NCI-H2196 (cell line): ENCODE data around the gene TICAM2.

Experiments used
- DNase-seq: peaks from one replicate; lab custom pipeline; 2025; ENCODE audit not compliant: unreplicated experiment; lab: John Stamatoyannopoulos, UW

The TICAM2 gene

DNA sequence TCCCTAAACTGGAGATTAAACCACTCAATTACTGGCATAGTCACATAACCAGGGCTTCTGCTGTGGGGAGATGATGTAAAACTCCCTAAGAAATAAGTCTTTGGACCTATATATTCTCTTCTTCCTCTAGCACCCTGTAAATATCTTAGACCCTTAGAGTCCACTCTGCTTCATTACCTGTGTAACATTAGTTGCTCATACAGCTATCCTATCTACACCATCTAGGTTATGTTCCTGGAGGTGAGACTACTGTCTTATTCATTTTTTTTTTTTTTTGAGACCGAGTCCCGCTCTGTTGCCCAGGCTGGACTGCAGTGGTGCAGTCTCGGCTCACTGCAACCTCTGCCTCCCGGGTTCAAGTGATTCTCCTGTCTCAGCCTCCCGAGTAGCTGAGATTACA, 9.6 kb upstream of the TICAM2 start:
- DNase-seq: no peak

DNA sequence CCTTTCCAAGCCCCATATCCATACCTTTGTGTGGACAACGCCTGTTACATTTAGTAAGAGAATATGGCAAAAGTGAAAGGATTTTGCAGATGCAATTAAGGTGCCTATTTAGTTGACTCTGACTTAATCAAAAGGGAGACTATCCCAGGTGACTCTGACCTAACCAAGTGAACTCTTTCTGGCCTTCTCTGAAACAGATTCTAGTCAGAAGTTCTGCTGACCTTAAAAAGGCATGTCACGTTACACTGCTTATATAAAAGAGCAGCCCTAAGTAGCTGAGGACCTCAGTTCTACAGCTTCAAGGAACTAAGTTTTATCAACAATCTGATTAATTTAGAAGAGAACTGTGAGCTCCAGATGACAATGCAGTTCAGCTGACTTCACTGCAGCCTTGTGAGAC, 5.7 kb upstream of the TICAM2 start:
- DNase-seq: no peak

DNA sequence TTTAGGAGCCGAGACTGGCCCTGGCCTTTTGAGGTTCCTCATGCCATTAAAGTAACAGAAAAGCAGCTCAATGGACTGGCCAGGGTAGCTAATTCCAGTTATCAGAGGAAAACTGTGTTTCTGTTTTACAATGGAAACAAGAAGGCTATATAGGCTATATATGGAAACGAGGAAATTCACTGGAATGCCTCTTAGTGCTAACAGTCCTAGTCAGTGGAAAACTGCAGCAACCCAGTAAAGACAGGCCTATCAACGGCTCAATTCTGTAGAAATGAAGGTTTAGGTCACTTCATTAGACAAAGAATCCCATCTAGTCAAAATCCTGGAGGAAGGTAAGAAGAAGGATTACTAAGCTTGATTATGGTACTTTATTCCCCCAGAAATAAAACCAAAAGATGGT, 3.2 kb upstream of the TICAM2 start:
- no peak for DNase-seq

DNA sequence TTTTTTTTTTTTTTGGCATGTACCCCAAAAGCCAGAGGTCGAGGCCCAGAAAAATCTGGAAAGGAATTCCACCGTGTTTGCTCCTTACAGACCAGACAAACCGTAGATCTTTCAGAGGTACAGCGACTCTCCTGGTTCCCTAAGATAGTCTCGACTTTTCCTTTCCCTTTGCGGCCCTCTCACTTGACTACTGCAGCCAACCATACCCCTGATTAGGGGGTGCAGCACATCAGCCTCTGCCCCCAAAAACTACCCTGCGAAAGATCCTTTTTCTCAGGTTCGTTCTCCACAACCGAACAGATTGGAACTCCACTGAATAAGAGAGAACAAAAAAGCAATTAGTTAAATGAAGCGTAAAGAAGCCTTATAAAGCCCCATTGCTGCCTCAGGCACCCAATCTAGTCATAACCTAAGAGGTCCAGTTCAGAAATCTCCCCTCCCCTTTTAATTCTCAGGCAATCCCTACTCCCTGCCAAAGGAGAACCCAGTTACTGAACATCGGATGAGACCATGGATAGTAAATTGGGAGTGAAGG, 379 bp upstream of the TICAM2 start:
- no peak for DNase-seq

DNA sequence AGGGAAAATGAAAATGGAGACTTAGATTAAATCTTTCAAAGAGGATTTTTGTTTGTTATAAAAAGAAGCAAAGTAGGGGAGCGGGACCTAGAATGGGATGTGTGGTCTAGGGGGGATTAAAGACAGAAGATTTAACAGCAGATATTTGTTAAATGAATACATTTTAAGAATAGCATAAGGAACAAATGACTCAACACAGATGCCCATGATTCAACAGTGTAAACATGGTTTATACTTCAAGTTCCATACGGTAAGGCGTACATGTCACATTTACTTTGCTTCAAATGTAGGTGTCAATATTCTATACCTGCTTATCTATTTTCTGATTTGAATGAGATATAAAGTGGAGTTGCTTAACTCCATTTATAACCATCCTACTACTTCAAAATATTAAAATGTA, 1.5 kb downstream of the TICAM2 start:
- DNase-seq: no peak

DNA sequence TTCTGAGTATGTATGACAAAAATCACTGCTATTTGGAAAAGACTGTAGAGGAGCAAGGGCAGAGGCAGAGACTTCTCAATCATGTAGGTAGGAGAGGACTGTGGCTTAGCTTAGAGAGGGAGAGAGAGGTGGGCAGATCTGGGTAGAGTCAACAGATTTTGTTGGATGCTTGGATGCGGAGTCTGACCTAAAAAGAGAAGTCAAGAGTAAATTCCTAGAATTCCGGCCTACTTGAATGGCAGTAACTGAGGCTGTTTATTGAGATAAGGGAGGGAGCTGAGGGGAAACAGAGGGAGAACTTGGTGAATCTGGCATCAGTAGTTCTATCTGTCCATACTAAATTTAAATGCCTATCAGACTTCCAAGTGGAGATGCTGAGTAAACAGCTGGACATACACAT, 2.4 kb downstream of the TICAM2 start:
- no peak for DNase-seq

DNA sequence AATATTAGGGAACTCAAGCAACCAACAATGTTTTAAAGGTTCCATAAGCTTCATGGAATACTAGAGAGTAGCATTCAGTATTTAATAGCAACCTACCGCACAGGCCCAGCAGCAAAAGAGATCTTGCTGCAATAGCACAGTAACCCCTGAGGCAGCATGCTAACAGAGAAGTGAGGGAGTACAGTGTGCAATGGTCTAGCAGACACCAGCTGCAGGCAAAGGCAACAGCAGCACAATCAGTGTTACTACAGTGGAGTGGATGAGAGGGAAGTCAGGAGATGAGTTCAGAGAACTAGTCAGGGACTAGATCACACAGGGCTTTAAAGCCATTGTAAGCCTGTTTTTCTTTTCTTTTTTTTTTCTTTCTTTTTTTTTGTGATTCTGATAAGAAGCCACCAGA, 2.8 kb downstream of the TICAM2 start:
- no peak for DNase-seq

DNA sequence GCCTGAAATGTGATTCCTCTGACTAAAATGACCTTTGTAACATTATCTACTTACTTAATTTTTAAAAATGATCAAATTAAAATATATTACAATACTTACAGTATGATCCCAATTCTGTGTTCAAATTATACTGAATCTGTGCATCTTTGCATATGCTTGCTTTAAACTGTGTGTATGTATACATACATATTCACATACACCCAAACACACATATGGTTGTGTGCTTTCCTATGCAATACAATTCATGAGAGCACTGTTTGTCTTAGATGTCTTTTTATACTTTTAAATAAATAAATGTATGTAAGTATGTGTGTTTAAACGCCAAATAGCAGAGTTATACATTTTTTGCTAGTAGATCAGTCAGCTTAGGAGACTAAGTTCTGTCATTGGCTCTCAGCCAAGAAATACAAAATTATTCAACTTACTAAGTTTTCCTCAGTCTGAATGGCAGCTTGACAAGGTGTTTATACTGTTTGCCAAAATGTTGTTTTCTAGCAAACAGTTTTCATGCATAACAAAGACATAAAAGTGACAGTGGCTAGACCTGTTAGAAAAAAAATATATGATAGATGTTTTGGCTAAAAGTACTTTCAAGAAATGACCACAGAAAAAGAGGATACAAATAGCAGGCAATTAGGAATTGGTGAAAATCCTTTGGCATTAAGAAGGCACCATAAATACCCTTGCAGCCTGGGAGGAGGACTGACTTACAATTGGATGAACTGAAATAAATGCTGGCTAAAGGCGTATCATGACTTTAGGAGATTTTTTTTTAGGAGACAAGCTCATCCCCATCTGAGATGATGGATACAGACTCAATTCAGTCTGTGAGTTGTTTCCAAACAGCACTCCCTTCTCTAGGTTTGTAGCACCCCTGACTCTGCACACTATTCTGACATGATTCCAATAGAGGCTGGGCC, 7.9 kb downstream of the TICAM2 start:
- DNase-seq: no peak

DNA sequence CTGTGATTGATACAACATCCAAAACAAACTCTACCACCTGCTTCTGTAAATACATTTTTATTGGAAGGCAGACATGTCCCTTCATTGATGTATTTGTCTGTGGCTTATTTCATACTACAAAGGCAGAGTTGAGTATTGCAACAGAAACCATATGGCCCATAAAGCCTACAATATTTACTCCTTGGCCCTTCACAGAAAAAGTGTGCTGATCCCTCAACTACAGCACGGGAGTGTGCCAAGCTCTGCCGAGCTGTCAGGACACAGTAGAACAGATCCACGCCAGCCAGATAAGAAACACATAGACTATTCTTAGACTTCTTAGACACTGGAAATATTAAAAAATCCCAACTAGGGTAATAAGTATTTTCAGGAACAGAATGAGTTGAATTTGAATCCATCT, 13.2 kb downstream of the TICAM2 start:
- DNase-seq: no peak

DNA sequence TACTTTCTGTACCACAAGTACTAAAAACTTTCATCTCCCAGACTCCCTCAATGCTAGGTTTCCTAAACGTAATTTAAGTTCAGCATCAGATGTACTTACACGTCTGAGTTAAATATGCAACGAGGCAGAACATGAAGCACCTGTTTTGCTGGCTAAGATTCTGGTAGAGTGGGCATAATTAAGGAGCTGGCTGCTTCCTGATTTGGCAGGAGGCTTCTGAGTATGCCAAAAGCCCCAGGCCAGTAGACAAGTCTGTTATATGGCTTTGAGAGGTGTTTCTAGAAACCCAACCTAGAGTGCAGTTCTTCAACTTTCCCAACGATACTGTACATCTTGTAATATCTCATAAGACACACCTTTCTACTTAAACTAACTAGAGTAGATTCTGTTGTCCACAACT, 13.6 kb downstream of the TICAM2 start:
- DNase-seq: no peak

DNA sequence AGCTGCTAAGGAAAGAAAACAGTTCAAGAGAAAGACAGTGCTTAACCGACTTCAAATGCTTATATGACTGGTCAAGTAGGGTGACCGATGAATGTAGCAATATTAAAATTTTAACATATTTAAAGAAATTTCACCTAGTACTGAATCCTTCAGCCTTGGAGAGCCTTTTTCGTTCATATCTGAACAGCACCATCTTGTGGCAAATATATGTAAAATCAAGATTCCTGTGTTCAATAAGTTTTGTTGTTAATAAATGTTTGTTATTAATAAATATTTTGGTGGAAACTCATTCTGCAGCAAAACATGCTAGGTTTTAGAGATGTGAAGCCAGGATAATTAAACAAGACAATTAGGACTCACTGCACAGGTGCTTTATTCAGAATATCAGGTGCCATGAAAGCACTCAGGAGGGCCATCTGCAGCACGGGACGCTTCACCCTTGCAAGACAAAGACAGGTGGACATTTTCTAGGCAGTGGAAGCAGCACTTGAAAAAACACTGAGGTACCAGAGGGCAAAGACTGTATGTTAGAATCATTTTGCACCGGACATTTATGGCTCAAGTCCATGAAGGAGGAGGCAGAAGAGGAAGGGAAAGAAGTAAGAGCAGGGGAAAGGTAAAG, 15.6 kb downstream of the TICAM2 start:
- peak; percentile 30 for DNase-seq

DNA sequence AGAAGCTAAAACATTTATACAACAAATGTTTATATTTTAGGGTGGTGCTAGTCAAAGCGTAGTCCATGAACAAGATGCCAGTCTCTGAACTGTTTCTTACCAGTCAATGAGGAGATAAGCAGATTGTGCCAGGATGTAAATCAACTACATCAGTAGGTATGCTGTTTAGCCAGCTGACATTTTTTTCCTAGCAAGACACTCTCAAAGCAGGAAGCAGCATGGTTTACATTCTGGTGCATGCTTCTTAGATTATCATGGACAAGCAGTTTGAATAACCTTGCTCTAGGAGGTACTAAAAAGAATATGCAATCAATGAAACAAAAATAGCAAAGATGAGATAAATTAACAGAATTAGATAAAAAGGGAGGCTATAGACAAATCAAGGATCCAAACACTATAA, 17.0 kb downstream of the TICAM2 start:
- no peak for DNase-seq

DNA sequence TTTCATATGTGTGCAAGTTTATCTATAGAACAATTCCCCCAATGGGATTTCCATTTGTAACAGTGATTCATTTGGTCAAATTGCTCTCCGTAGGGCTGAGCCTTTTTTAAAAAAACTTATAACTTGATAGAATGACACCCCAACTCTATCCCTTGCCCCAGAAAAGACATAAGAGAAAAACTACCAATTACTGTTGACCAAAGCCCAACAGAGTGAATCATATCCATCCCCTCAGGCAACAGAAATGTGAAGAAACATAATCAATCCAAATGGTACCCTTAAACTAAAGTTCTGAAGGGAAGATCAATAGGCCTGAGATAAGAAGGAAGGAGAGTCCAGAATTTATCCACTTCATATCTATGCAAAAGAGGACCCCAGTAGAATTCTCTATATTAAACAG, 17.8 kb downstream of the TICAM2 start:
- no peak for DNase-seq

DNA sequence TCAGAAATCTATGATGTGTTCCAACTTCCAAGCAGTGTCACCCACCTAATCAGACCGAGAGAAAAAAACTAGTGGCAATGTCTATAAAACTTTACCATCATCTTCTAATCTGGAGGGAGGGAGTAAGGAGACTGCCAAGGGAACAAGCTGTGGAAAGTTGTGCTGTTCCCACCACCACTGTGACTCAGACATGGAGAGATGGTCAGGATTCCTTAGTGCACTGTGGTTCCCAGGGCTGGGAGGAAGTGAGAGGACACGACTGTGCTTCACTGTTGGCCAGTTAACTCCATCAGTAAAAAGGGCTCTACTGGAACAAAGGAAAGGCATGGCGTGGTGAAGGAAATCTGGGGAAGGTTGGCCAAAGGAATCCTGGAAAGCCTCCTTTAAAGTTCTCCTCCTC, 18.8 kb downstream of the TICAM2 start:
- no peak for DNase-seq

DNA sequence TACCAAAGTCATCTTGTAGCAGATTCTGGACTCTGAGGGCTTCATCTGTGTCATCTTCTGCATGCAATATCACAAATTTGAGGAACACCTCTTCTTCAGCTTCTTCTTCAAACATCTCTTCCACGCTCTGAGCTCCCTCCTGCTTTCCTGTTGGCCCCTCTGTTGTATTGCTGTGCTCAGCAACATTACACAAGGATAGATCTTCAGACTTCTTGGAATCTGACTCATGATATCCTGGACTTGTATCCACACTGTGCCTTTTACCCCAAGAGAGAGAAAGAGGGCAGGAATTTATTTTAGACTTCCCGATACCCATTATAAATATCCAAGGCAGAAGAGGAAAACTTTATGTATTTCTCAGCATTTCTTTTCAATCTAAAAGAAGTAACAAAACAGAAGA, 21.3 kb downstream of the TICAM2 start:
- no peak for DNase-seq

DNA sequence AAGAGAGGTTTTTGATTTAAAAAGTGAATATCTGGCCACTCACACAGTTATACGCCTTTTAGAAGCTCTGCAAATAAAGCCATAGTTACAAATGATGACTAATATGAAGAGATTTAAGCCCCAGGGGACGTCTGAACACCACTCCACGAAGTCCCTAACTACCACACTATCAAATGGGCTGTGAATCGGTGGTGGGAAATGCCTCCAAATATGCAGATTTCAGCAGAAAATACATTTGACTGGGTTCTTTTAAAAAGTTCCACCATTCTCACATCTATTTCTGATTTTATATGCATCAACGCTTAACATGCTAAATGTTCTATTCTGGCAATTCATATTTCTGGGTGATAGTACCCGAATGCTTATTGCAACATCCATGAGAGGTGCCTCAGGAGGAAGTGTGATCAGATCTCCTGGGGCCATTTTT, 22.5 kb downstream of the TICAM2 start:
- DNase-seq: no peak

DNA sequence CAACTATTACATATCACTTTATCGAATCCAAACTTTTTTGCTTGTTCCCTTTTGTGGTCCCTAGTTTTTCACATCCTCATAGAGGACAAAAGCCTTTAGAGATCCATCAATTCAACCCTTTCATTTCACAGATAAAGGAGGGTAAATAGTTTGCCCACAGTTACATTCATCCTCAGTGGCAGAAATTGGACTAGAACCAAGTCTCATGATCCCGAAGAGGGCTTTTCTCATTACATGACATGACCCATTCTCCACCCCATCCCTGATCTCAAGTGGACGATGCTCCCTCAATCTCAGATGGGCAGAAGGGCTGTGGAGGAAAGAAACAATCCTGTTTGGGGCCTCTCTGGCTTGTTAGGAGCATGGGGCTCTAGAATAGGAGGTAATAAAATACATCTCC, 23.1 kb downstream of the TICAM2 start:
- DNase-seq: no peak

DNA sequence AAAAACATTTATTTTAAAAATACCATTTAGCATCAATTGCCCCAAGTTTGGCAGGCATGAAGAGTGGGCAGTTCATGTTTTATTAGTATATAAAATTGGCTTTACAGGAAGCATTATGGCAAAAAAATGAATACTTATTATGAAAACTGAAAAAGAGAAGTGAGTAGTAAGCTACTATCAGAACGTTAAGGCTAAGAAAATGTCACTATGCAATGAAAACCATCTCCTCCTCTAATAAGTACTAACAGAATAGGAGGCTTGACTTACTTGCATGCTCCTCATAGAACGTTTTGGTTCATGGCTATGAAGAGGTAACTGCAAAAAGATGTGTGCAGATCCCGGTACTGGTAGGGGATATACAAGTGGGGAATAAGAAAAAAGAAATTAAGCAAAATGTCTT, 23.6 kb downstream of the TICAM2 start:
- no peak for DNase-seq

DNA sequence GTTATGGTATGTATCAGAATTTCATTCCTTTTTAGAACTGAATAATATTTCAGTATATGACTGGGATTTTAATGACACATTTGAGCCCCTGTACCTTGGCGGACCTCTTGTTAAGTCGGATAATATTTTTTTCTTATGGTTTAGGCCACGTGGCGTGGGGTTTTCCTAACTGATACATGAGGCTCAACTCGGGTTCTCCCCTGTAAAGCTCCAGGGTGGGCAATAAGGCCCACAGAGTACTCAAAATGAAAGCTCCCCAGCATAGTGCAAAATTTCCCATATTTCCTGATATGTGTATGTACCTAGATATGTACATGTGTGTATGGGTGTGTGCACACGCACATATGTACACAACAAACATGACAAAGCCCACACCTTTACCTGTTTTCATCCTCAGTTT, 24.5 kb downstream of the TICAM2 start:
- no peak for DNase-seq

DNA sequence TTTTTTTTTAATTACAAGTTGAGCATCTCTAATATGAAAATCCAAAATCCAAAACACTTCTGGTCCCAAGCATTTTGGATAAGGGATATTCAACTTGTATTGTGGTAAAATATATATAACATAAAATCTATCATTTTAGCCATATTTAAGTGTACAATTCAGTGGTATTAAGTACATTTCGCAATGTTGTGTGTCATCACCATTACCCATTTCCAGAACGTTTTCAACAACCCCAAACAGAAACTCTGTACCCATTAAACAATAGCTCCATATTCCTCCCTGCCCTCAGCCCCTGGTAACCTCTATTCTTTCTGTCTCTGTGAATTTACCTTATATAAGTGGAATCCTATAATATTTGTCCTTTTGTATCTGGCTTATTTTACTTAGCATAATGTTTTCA, 24.9 kb downstream of the TICAM2 start:
- no peak for DNase-seq

DNA sequence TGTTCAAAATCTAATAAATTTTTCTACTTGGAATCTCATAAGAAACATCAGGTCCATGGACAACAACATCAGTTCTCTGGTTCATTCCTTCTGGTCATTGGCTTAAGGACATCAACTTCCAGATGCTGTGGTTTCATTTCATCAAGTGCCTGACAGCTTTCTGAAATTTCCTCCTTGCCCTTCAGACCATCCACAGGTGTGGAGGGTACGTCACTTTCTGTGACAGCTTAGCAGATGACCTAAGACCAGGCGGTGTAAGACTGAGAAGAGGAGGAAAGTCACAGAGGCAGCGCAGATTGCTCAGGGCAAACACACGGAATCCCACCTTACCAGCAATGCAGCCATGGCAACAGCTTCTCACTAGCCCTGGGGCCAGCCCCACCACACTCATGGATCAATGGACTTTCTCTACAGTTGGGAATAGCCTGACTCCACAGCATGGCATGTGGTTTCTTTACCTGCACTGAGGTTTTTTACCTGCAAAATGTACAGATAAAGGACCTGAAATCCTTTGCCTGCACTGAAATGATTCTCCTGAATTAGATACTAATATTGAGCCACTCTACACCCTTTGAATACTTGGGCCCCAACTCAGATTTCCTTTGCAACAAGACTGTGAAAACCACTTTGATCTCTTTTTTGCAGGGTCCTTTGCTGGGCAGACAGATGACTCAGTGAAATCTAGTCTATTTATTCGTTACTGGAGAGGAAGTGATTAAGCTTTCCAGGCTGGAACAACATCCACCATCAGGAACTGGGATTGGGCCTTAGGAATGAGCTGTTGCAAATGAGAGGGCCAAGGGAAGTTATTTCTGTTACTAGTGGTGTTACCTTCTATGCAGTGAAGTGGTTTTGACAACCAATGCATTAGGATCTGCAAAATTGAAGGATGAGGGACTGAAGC, 26.9 kb downstream of the TICAM2 start:
- DNase-seq: no peak
